HG02870 (cell line): ENCODE measurements around the gene GAS2.

Source experiments
- ATAC-seq: cut with Tn5 transposase; IDR thresholded peaks from one replicate; pipeline ENCODE4 v1.9.1; 2021; ENCODE audit warnings: mild to moderate bottlenecking, moderate library complexity; ENCODE audit not compliant: unreplicated experiment

Gene GAS2

GRCh38 chr11:22725079-22725478 lies 58.7 kb downstream of the GAS2 start:
- no peak for ATAC-seq

- no peak for ATAC-seq
These were observed 62.4 kb downstream of the GAS2 start for GRCh38 chr11:22728600-22729389.

- peak; percentile 73 for ATAC-seq
These were observed 63.9 kb downstream of the GAS2 start for GRCh38 chr11:22730319-22730718.

- no peak for ATAC-seq
These were observed 66.2 kb downstream of the GAS2 start for GRCh38 chr11:22732588-22732987.

- no peak for ATAC-seq
These were observed 67.3 kb downstream of the GAS2 start for GRCh38 chr11:22733475-22734248.

GRCh38 chr11:22734628-22735345 lies 68.4 kb downstream of the GAS2 start:
- ATAC-seq = no peak

GRCh38 chr11:22742157-22742613 lies 75.8 kb downstream of the GAS2 start:
- ATAC-seq = no peak

- no peak for ATAC-seq
These were observed 83.1 kb downstream of the GAS2 start for GRCh38 chr11:22749536-22749935.

- ATAC-seq = peak; percentile 74
These were observed 86.5 kb downstream of the GAS2 start for GRCh38 chr11:22752908-22753310.

GRCh38 chr11:22753416-22753815 lies 87.0 kb downstream of the GAS2 start:
- no peak for ATAC-seq

- ATAC-seq = no peak
These were observed 94.7 kb downstream of the GAS2 start for GRCh38 chr11:22761066-22761465.

- ATAC-seq = no peak
These were observed 96.8 kb downstream of the GAS2 start for GRCh38 chr11:22763166-22763565.

GRCh38 chr11:22764735-22765134 lies 98.3 kb downstream of the GAS2 start:
- ATAC-seq = no peak

GRCh38 chr11:22768281-22768680 lies 101.9 kb downstream of the GAS2 start:
- no peak for ATAC-seq

GRCh38 chr11:22769081-22769480 lies 102.7 kb downstream of the GAS2 start:
- no peak for ATAC-seq

GRCh38 chr11:22774716-22775115 lies 108.3 kb downstream of the GAS2 start:
- peak; percentile 85 for ATAC-seq

- ATAC-seq = no peak
These were observed 108.8 kb downstream of the GAS2 start for GRCh38 chr11:22775248-22775647.

- ATAC-seq = no peak
These were observed 112.2 kb downstream of the GAS2 start for GRCh38 chr11:22778642-22779041.

GRCh38 chr11:22779850-22780249 lies 113.4 kb downstream of the GAS2 start:
- ATAC-seq = no peak

- peak; percentile 72 for ATAC-seq
These were observed 114.7 kb downstream of the GAS2 start for GRCh38 chr11:22780952-22781593.

GRCh38 chr11:22785251-22785650 lies 118.8 kb downstream of the GAS2 start:
- no peak for ATAC-seq
